K562 (cell line): ENCODE data around the gene ENTPD6. TPM values are rescaled to one million over a fixed set of nuclear protein-coding genes. Genes with fewer than 3 reads are reported as not detected.

Source experiments
- ATAC-seq: fragments of 200-7000 bp; cut with Tn5 transposase; 3 replicates; pipeline ENCODE4 v1.9.1; 2020; ENCODE audit warnings: moderate library complexity
- BruUV-seq: library from RNA; stranded (reverse); fragments of 400-500 nt; replicated peaks from 2 replicates; lab custom pipeline; 2021; lab: Mats Ljungman, UMichigan
- CTCF ChIA-PET: fragments of 300-600 bp; formaldehyde crosslinking; extraction: SDS; loops from one replicate; lab custom pipeline; 2021; ENCODE audit warnings: low intra/inter-chr PET ratio; lab: Yijun Ruan, JAX
- POLR2A ChIA-PET: fragments of 300-600, 350-650 bp; sonication (Branson Sonifier 250); formaldehyde crosslinking; extraction: SDS; loops from one replicate; lab custom pipeline; 2021; ENCODE audit warnings: antibody characterized with exemption, inconsistent platforms; lab: Yijun Ruan, JAX
- DNase-seq, 4 experiments: peaks; one replicate each; pipeline versions ENCODE4 v3.0.0 to v3.0.0-alpha.2; 2011 to 2018; ENCODE audit warnings: low spot score in 3 of 4, mixed read lengths in 3 of 4; ENCODE audit errors: extremely low read depth in 1 of 4
- FAIRE-seq: peaks from 2 replicates; lab custom pipeline; 2011; peaks lifted over from hg19 to GRCh38; lab: Jason Lieb, UNC
- H2AFZ ChIP-seq: 2 replicates; pipeline ENCODE4 v1.6.0; 2011; ENCODE audit warnings: low read depth, low read length, control low read depth, inconsistent platforms
- H3K27ac ChIP-seq: fragments of 200-600 bp; 3 replicates; pipeline ENCODE4 v1.8.0; 2011; ENCODE audit warnings: low read depth, mild to moderate bottlenecking, control low read depth, inconsistent platforms, low read length, moderate library complexity, mixed read lengths; ENCODE audit errors: extremely low read depth
- H3K27me3 ChIP-seq, 2 experiments: fragments of 300-600 bp in 1 of 2; 2 replicates in 1 of 2; 3 replicates in 1 of 2; pipeline versions ENCODE4 v1.6.0 to v1.8.0; 2011; ENCODE audit warnings: inconsistent platforms in 2 of 2, low read length in 2 of 2, mild to moderate bottlenecking in 1 of 2, mixed read lengths in 1 of 2, moderate library complexity in 1 of 2; ENCODE audit not compliant: control insufficient read depth in 2 of 2, insufficient read depth in 2 of 2
- H3K36me3 ChIP-seq: fragments of 300-600 bp; 3 replicates; pipeline ENCODE4 v1.8.0; 2011; ENCODE audit warnings: mild to moderate bottlenecking, low read length, inconsistent platforms; ENCODE audit not compliant: control insufficient read depth, insufficient read depth
- H3K4me1 ChIP-seq, 2 experiments: fragments of 200-600 bp in 1 of 2; replicated peaks in 1 of 2; 2 replicates in 1 of 2; 3 replicates in 1 of 2; pipeline versions ENCODE4 v1.5.1 to v1.8.0; 2011; ENCODE audit warnings: inconsistent platforms in 2 of 2, low read length in 2 of 2, mild to moderate bottlenecking in 1 of 2, mixed read lengths in 1 of 2, moderate library complexity in 1 of 2; ENCODE audit not compliant: control insufficient read depth in 2 of 2, insufficient read depth in 2 of 2
- H3K4me2 ChIP-seq: 2 replicates; pipeline ENCODE4 v1.6.1; 2011; ENCODE audit warnings: low read length, control low read depth, inconsistent platforms, mixed read lengths; ENCODE audit not compliant: insufficient read depth
- H3K4me3 ChIP-seq: fragments of 200-600 bp; sonication (generic), shearing (Covaris generic); 2 replicates; pipeline ENCODE4 v1.5.1; 2016; ENCODE audit warnings: control low read depth, inconsistent platforms
- H3K79me2 ChIP-seq: fragments of 200-600 bp; 3 replicates; pipeline ENCODE4 v1.8.0; 2011; ENCODE audit warnings: low read length, inconsistent platforms; ENCODE audit not compliant: control insufficient read depth, insufficient read depth
- H3K9ac ChIP-seq, 2 experiments: 2 replicates each; pipeline versions ENCODE4 v1.6.0 to v1.6.1; 2011; ENCODE audit warnings: low read depth in 2 of 2, low read length in 2 of 2, control low read depth in 1 of 2, inconsistent platforms in 1 of 2, mild to moderate bottlenecking in 1 of 2, mixed read lengths in 1 of 2; ENCODE audit not compliant: insufficient read depth in 1 of 2
- H3K9me1 ChIP-seq: one replicate; pipeline ENCODE4 v1.6.0; 2011; ENCODE audit warnings: inconsistent platforms, mild to moderate bottlenecking, low read length, moderate library complexity; ENCODE audit not compliant: control insufficient read depth, insufficient read depth
- H3K9me3 ChIP-seq: replicated peaks from 2 replicates; pipeline ENCODE4 v1.5.1; 2011; ENCODE audit warnings: low read depth, low read length, inconsistent platforms; ENCODE audit not compliant: control insufficient read depth, insufficient read depth
- H4K20me1 ChIP-seq: replicated peaks from 2 replicates; pipeline ENCODE4 v1.6.1; 2011; ENCODE audit warnings: low read length, inconsistent platforms, mixed read lengths; ENCODE audit not compliant: control insufficient read depth, insufficient read depth
- RBFOX2 ChIP-seq: fragments of 200-400 bp; formaldehyde crosslinking; IDR thresholded peaks from 2 replicates; pipeline ENCODE4 v1.6.1; 2017; ENCODE audit warnings: low read depth, mild to moderate bottlenecking, low read length, moderate library complexity
- SMAD4 ChIP-seq: fragments of 250-450 bp; sonication (Bioruptor Pico); conservative IDR thresholded peaks from 2 replicates; pipeline ENCODE4 v1.8.0; 2021; ENCODE audit warnings: inconsistent platforms, mild to moderate bottlenecking, moderate library complexity
- ZNF175 ChIP-seq: fragments of 200-800 bp; sonication (Bioruptor generic); IDR thresholded peaks from 2 replicates; pipeline ENCODE4 v1.6.1; 2016; ENCODE audit warnings: low read depth, mild to moderate bottlenecking, missing genetic modification characterization, missing compliant biosample characterization
- ZNF232 ChIP-seq: sonication (generic); formaldehyde crosslinking; IDR thresholded peaks from 2 replicates; pipeline ENCODE4 v1.8.0; 2022; ENCODE audit warnings: mild to moderate bottlenecking, missing genetic modification reagents
- WGBS: fragments of 100-300 bp; shearing (Covaris generic); methylation state at CpG from one replicate; pipeline ENCODE4 v1.1.6; 2016; ENCODE audit warnings: low coverage, mixed read lengths; ENCODE audit not compliant: insufficient coverage; ENCODE audit errors: missing lambda C conversion rate; 5-methylcytosine and 5-hydroxymethylcytosine counted together
- in situ Hi-C: fragments of 300-500 bp; cut with MboI; formaldehyde crosslinking; loops from 4 replicates; pipeline ENCODE4 v1.15.0; 2018; ENCODE audit warnings: inconsistent platforms, mixed read lengths
- intact Hi-C: fragments of 100-400 bp; cut with micrococcal nuclease; formaldehyde crosslinking; loops from 2 replicates; pipeline ENCODE4 v1.14.2; 2022
- polyA plus RNA-seq, 8 experiments: library from polyadenylated mRNA; depleted of rRNA in 4 of 8; stranded (reverse) in 5 of 8; unstranded in 3 of 8; fragments of >200 nt; fragmentation: Nextera tagmentation in 2 of 8; fragmentation: Illumina TruSeq in 1 of 8; extraction: Ambion mirVana in 2 of 8; extraction: Trizol in 1 of 8; gene quantifications; 2 replicates each; pipeline versions ENCODE4 v1.2.1 to v1.2.3, GENCODE V29; 2011 to 2014; ENCODE audit warnings: inconsistent platforms in 1 of 8, missing spikeins in 1 of 8
- total RNA-seq, 7 experiments: library from RNA; depleted of rRNA in 6 of 7; stranded (reverse); fragments of >200 nt in 6 of 7; fragmentation: Illumina TruSeq in 2 of 7; extraction: Trizol in 2 of 7; gene quantifications; 2 replicates each; pipeline versions ENCODE4 v1.2.1 to v1.2.3, GENCODE V29; 2011 to 2021; ENCODE audit warnings: low replicate concordance in 1 of 7

ENTPD6 gene
- total and polyA plus RNA-seq, 9 of the 15 experiments (the other 6 are each of a cell fraction or from before 2014, with no cell fraction given) = 0.82 to 36.8 (median 22.4) TPM

DNA sequence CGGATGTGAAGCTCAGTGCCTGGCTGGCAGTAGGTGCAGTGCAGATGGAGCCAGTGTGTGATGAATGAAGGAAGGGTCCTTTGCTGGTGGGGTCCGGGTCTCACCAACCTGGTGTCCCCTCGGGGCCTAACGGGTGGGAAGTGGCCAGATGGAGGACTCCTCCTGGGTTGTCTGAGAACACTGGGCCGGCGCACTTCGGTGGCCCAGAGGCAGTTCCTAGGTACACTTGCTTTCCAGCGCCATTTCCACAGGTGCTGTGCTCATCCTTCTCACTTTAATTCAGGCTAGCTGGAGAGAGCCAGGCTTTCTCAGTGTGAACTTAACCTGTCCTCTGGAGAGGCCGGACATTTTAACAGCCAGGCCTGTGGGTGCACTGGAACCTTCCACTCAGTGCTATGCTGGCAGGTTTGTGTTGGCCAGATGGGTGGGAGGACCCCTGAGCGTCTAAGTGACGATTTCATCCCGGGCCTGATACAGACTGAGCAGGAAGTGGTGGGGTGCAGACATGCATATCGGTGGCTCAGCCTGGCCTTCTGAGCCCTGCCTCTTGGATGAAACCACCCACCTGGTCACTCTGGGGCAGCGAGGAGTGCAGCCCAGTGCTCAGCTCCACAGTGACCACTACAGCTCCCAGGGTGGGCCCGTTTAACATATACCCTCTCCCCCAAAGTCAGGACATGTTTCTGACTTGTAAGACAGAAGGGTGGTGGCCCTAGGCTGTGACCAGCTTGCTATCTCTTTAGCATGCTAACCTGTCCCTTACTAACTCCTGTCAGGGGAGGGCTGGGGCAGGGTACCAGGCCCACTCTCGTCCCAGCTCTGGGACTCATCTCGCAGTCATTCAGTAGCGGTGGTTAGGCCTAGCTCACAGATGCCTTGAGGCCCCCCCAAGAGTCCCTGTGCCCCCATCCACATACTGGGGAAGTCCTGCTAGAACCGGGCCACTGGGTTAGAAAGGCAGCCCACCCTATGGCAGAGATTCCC, 44.2 kb downstream of the ENTPD6 start:
- intact Hi-C loops (no loop called here), in situ Hi-C loops (no loop called here)
- H4K20me1 ChIP-seq = no peaks in the 10 kb centered on the region
- peak; percentile 14; the same call in 1 of the 2 replicates for TF ChIP-seq RBFOX2
- no peak for TF ChIP-seq ZNF232
- TF ChIP-seq SMAD4 (CRISPR knock-in tag) = 0 out of 2 replicates have a peak, but pooled peaks have one; percentile 11
- 0 out of 2 replicates have a peak, but pooled peaks have one; percentile 8 for TF ChIP-seq ZNF175 (CRISPR knock-in tag)
- H2AFZ ChIP-seq = peak overlapping the region; percentile 45; the same call in 1 of the 2 replicates
- no peak overlapping the region; the same call in 2 of the 3 replicates for H3K27ac ChIP-seq
- POLR2A ChIA-PET = interaction anchor here (0.6 to 1.5 kb wide), 2 partner anchors 12 to 26 kb away, joined by 3 to 4 read pairs; no protein-coding TSS in a partner anchor
- WGBS = 62% methylated on average over 16 of the region's 19 CpGs
- H3K4me1 ChIP-seq = peaks cover 9 to 20% of the 10 kb centered on the region in 2 experiments
- no peak overlapping the region for H3K4me3 ChIP-seq
- H3K27me3 ChIP-seq = no peaks in the 10 kb centered on the region
- CTCF ChIA-PET = interaction anchor here (0.6 kb wide), 1 partner anchor 29 kb away, joined by 6 read pairs; no protein-coding TSS in a partner anchor
- H3K36me3 ChIP-seq = no peaks in the 10 kb centered on the region
- H3K4me2 ChIP-seq = no peak overlapping the region
- H3K9ac ChIP-seq = peak overlapping the region in 1 of 2 experiments; percentile 17; a peak in 2 of 4 replicates
- H3K79me2 ChIP-seq = no peaks in the 10 kb centered on the region
- no peak for DNase-seq
- ATAC-seq = no peak
- no TSS peak for BruUV-seq
- FAIRE-seq = no peak
- no peaks in the 10 kb centered on the region for H3K9me3 ChIP-seq
- H3K9me1 ChIP-seq = no peaks in the 10 kb centered on the region
